ENCODE results near the gene PSMD3. TPM values are rescaled to one million over a fixed set of nuclear protein-coding genes. Genes with fewer than 3 reads are reported as not detected.

The PSMD3 gene
- total RNA-seq, 4 donors from 2014 or later = 211 to 364 (median 329) TPM

GRCh38 chr17:39963829-39964228, 16.8 kb upstream of the PSMD3 start:
- intact Hi-C loops (cut with DNase I; ENCODE audit: low total_unique reads) (no loop called here), in situ Hi-C loops (cut with MboI; ENCODE audit: low sequenced_read_pairs in 4 of 4) (no loop called here)
- Histone ChIP-seq H3K9me3 (no peaks in the 10 kb centered on the region), H3K36me3 (no peaks in the 10 kb centered on the region), H3K27ac (no peak overlapping the region), H3K27me3 (peaks cover 0 to 2% (median 0%) of the 10 kb centered on the region in 3 donors), H3K4me3 (no peak overlapping the region), H3K4me1 (peaks cover 0 to 4% of the 10 kb centered on the region in 2 donors)
- TF ChIP-seq CTCF (IDR thresholded peaks at IDR 0.05 in 4 of 5, conservative IDR thresholded peaks at IDR 0.05 in 1 of 5) (no peak), POLR2A (IDR thresholded peaks at IDR 0.05) (no peak)
- no peak for DNase-seq
- ATAC-seq = no peak

- Histone ChIP-seq H3K9me3 (no peaks in the 10 kb centered on the region), H3K4me1 (no peaks in the 10 kb centered on the region), H3K36me3 (no peaks in the 10 kb centered on the region), H3K27me3 (peaks cover 0 to 2% (median 0%) of the 10 kb centered on the region in 3 donors), H3K27ac (no peak overlapping the region), H3K4me3 (no peak overlapping the region)
- intact Hi-C loops (cut with DNase I; ENCODE audit: low total_unique reads) (no loop called here), in situ Hi-C loops (cut with MboI; ENCODE audit: low sequenced_read_pairs in 4 of 4) (no loop called here)
- no peak for TF ChIP-seq CTCF (IDR thresholded peaks at IDR 0.05 in 4 of 5, conservative IDR thresholded peaks at IDR 0.05 in 1 of 5)
- TF ChIP-seq POLR2A (IDR thresholded peaks at IDR 0.05) = no peak
- DNase-seq = no peak
- no peak for ATAC-seq
These were observed 15.4 kb upstream of the PSMD3 start for GRCh38 chr17:39965017-39965699.

GRCh38 chr17:39966771-39967170, 13.8 kb upstream of the PSMD3 start:
- Histone ChIP-seq H3K27ac (no peak overlapping the region), H3K4me1 (no peaks in the 10 kb centered on the region), H3K27me3 (peaks cover 0 to 7% (median 0%) of the 10 kb centered on the region in 3 donors), H3K9me3 (no peaks in the 10 kb centered on the region), H3K36me3 (no peaks in the 10 kb centered on the region), H3K4me3 (no peak overlapping the region)
- intact Hi-C loops (cut with DNase I; ENCODE audit: low total_unique reads) (no loop called here), in situ Hi-C loops (cut with MboI; ENCODE audit: low sequenced_read_pairs in 4 of 4) (no loop called here)
- DNase-seq = no peak
- ATAC-seq = no peak
- TF ChIP-seq CTCF (IDR thresholded peaks at IDR 0.05 in 4 of 5, conservative IDR thresholded peaks at IDR 0.05 in 1 of 5) (no peak), POLR2A (IDR thresholded peaks at IDR 0.05) (no peak)

GRCh38 chr17:39968761-39969160, 11.8 kb upstream of the PSMD3 start:
- in situ Hi-C loops (cut with MboI; ENCODE audit: low sequenced_read_pairs in 4 of 4) (no loop called here), intact Hi-C loops (cut with DNase I; ENCODE audit: low total_unique reads) (no loop called here)
- peaks cover 0 to 7% (median 0%) of the 10 kb centered on the region in 3 donors for H3K27me3 ChIP-seq
- DNase-seq (no peak), ATAC-seq (no peak)
- TF ChIP-seq POLR2A (IDR thresholded peaks at IDR 0.05) (no peak), CTCF (IDR thresholded peaks at IDR 0.05 in 4 of 5, conservative IDR thresholded peaks at IDR 0.05 in 1 of 5) (no peak)
- H3K4me1 ChIP-seq = no peaks in the 10 kb centered on the region
- H3K9me3 ChIP-seq = no peaks in the 10 kb centered on the region
- no peak overlapping the region for H3K27ac ChIP-seq
- no peaks in the 10 kb centered on the region for H3K36me3 ChIP-seq
- H3K4me3 ChIP-seq = no peak overlapping the region

- no peak for DNase-seq
- Histone ChIP-seq H3K4me3 (no peak overlapping the region), H3K36me3 (no peaks in the 10 kb centered on the region), H3K27ac (no peak overlapping the region), H3K9me3 (no peaks in the 10 kb centered on the region), H3K27me3 (peaks cover 0 to 5% (median 0%) of the 10 kb centered on the region in 3 donors), H3K4me1 (no peaks in the 10 kb centered on the region)
- intact Hi-C loops (cut with DNase I; ENCODE audit: low total_unique reads) = no loop called here
- no peak for TF ChIP-seq POLR2A (IDR thresholded peaks at IDR 0.05)
- TF ChIP-seq CTCF (IDR thresholded peaks at IDR 0.05 in 4 of 5, conservative IDR thresholded peaks at IDR 0.05 in 1 of 5) = no peak
- no peak for ATAC-seq
- in situ Hi-C loops (cut with MboI; ENCODE audit: low sequenced_read_pairs in 4 of 4) = no loop called here
These were observed 11.2 kb upstream of the PSMD3 start for GRCh38 chr17:39969375-39969774.

All from gastrocnemius medialis (tissue), 4 donors.